ENCODE measurements around the gene OTOP2.

DNA sequence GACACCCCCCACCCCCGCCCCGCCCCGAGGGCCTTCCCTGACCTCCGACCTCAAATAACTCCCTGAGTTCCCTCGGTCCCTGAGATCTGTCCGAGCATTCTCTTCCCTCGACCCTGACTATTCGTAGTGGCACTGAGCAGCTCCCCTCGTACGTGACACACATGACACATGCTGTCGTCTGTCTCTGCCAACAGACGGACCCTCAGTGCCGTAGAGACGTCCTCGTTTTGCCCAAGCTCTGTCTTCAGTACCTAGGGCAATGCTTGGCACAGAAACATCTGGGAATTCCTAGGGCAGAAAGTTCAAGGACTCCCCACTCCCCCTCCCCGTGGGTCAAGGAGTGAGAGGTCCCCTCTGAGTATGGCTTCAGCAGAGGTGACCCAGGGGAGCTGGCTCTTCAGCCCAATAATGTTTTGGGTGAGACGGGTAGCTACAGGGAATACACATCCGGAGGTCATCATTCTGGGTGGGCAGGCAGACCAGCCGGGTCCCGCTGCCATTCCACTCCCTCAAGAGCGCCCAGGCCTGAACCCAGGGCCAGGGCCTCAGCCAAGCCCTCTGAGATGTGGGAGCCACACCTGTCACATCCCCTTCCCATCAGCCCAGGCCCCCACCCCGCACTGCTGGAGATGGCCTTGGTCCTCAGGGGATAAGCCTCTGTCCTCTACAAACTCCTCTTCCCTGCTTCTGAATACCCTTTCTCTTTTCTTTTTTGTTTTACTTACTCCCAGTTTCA is 30.0 kb upstream of the OTOP2 start:
- no peak for TF ChIP-seq CTCF (IDR thresholded peaks at IDR 0.05)
- TF ChIP-seq POLR2A (IDR thresholded peaks at IDR 0.05), result no peak
